Epithelial cell of esophagus (primary cell): ENCODE measurements around the gene STRA8.

Experiments
- DNase-seq: peaks from one replicate; pipeline ENCODE4 v3.0.0; 2010; ENCODE audit warnings: low read depth
- H3K4me3 ChIP-seq: 2 replicates; pipeline ENCODE4 v1.5.1; 2011; ENCODE audit warnings: mild to moderate bottlenecking, low read length, control low read depth
- TF ChIP-seq, protein P1 (sequence below): IDR thresholded peaks from 2 replicates; pipeline ENCODE4 v1.5.1; 2011; ENCODE audit warnings: low read depth, mild to moderate bottlenecking, low read length, control low read depth, inconsistent platforms; ENCODE audit not compliant: insufficient read depth; ENCODE audit errors: missing control alignments

STRA8 gene

GRCh38 chr7:135269921-135270320 is 36.3 kb downstream of the STRA8 start:
- TF ChIP-seq, protein P1, sequence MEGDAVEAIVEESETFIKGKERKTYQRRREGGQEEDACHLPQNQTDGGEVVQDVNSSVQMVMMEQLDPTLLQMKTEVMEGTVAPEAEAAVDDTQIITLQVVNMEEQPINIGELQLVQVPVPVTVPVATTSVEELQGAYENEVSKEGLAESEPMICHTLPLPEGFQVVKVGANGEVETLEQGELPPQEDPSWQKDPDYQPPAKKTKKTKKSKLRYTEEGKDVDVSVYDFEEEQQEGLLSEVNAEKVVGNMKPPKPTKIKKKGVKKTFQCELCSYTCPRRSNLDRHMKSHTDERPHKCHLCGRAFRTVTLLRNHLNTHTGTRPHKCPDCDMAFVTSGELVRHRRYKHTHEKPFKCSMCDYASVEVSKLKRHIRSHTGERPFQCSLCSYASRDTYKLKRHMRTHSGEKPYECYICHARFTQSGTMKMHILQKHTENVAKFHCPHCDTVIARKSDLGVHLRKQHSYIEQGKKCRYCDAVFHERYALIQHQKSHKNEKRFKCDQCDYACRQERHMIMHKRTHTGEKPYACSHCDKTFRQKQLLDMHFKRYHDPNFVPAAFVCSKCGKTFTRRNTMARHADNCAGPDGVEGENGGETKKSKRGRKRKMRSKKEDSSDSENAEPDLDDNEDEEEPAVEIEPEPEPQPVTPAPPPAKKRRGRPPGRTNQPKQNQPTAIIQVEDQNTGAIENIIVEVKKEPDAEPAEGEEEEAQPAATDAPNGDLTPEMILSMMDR: no peak
- no peak overlapping the region for H3K4me3 ChIP-seq
- DNase-seq: no peak

DNA sequence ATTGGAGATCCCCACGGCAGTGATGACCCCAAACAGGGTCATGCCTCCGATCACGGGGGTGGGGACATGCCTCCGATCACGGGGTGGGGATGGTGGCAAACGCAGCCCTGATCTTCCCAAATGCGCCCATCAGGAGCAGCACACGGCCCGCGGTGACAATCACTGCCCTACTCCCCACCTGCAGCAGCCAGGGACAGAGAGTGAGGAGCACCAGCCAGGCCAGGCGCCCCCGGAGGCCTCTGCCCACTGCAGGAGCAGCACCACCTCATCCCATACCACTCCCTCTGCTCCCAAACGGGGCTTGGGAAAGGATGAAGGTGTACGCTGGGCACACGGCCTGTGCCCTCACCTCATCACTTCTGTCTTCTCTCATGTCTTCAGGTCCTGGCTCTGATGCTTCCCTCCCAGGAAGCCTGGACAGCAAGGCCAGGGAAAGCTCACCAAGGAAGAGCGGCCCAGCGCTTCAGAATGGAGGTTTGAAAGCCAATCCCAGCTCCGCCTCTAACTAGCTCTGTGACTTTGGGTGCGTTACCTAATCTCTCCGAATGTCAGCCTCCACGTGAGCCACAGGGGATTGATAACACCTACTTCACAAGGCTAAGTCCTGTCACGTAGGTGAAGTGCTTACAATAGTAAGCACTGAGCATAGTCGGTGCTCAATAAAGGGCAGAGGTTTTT is 37.1 kb downstream of the STRA8 start:
- no peak overlapping the region for H3K4me3 ChIP-seq
- TF ChIP-seq, protein P1: no peak
- no peak for DNase-seq

- H3K4me3 ChIP-seq: no peak overlapping the region
- DNase-seq: no peak
- TF ChIP-seq, protein P1: no peak
Observed at GRCh38 chr7:135271255-135271615, 37.6 kb downstream of the STRA8 start.

DNA sequence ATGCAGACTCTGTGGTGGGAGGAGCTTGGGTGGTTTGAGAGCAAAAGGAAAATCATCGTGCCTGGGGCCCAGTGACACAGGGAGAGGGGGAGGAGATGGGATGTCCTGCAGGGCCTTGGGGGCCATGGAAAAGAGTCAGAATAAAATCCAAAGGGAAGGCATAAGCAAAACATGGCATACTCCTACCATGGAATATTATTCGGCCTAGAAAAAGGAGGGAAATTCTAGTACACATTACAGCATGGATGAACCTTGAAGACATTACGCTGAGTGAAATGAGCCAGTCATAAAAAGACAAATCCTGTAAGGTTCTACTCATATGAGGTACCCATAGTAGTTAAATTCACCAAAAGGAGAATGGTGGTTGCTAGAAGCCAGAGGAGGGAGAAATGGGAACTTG is 38.7 kb downstream of the STRA8 start:
- no peak for DNase-seq
- TF ChIP-seq, protein P1: no peak
- no peak overlapping the region for H3K4me3 ChIP-seq

DNA sequence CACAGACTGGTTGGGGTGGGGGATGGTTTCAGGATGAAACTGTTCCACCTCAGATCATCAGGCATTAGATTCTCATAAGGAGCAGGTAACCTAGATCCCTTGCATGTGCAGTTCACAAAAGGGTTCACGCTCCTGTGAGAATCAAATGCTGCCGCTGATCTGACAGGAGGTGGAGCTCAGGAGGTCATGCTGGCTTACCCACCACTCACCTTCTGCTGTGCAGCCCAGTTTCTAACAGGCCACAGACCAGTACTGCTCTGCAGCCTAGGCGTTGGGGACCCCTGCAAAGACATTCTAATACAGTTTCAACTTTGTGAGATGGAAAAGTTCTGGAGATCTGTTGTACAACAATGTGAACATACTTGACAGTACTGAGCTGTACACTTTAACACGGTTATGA is 39.9 kb downstream of the STRA8 start:
- TF ChIP-seq, protein P1: no peak
- no peak overlapping the region for H3K4me3 ChIP-seq
- DNase-seq: no peak

DNA sequence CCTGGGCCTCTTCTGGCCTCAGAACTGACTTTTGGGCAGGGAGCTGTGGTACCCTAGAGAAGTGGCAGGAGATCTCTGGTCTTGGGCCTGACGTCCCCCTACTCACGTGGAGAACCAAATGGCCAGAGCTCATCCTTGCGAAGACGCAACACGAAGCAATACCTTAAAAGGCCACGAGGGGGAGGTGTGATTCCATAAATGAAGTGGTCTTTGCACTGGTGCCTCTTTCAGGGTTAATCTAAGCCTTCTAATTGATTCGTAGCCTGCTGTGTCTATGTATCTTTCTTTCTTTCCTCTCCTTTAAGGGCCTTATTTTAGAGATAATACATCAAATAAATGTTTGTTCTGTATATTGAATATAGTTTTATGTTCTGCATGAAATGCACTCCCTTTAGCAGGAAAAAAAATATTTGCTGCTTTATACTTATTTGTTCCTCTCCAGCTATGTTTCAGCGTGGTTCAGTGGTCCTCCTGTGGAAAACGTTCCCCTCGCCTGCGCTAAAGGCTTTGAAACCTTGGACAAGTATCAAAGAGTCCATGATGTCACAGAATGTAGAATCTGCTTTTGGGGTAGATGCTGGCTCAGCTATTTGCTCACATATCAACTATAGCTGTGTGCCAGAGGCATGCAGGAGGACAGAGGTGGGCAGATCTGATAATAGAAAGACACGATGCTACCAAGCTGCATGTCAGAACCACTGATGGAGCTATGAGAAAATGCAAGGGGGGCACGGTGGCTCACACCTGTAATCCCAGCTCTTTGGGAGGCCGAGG is 41.0 kb downstream of the STRA8 start:
- H3K4me3 ChIP-seq: no peak overlapping the region
- peak; percentile 79 for DNase-seq

More for the DNA sequence above, 41.0 kb downstream of the STRA8 start:
- TF ChIP-seq, protein P1: peak; percentile 83
